HG03097 (cell line): ENCODE data around the gene COL18A1.
"Not testable (repeated sequence)": the region's sequence is repeated elsewhere in the genome, so short reads cannot be mapped to it uniquely, and the experiment has no call there.

Source experiments
- ATAC-seq: cut with Tn5 transposase; IDR thresholded peaks from one replicate; pipeline ENCODE4 v1.9.1; 2021; ENCODE audit not compliant: unreplicated experiment, low FRiP score

Gene COL18A1

GRCh38 chr21:45438391-45439145, 33.6 kb downstream of the COL18A1 start:
- no peak for ATAC-seq

- no peak for ATAC-seq
Measured at GRCh38 chr21:45439161-45439872, 34.4 kb downstream of the COL18A1 start.

- no peak for ATAC-seq
Measured at GRCh38 chr21:45439901-45440461, 35.0 kb downstream of the COL18A1 start.

- ATAC-seq = no peak
Measured at GRCh38 chr21:45440736-45441350, 35.9 kb downstream of the COL18A1 start.

- ATAC-seq = no peak
Measured at GRCh38 chr21:45441431-45442255, 36.7 kb downstream of the COL18A1 start.

GRCh38 chr21:45442276-45442675, 37.3 kb downstream of the COL18A1 start:
- no peak for ATAC-seq

GRCh38 chr21:45442686-45443594, 38.0 kb downstream of the COL18A1 start:
- ATAC-seq = not testable (repeated sequence)

- no peak for ATAC-seq
Measured at GRCh38 chr21:45443595-45444181, 38.7 kb downstream of the COL18A1 start.

GRCh38 chr21:45444385-45444784, 39.4 kb downstream of the COL18A1 start:
- ATAC-seq = no peak

- no peak for ATAC-seq
Measured at GRCh38 chr21:45445369-45445768, 40.4 kb downstream of the COL18A1 start.

GRCh38 chr21:45447821-45448220, 42.9 kb downstream of the COL18A1 start:
- ATAC-seq = no peak

GRCh38 chr21:45448283-45448809, 43.4 kb downstream of the COL18A1 start:
- ATAC-seq = no peak

GRCh38 chr21:45448810-45449657, 44.1 kb downstream of the COL18A1 start:
- ATAC-seq = no peak

- no peak for ATAC-seq
Measured at GRCh38 chr21:45449658-45450422, 44.9 kb downstream of the COL18A1 start.

GRCh38 chr21:45450423-45451090, 45.6 kb downstream of the COL18A1 start:
- no peak for ATAC-seq

GRCh38 chr21:45451091-45451740, 46.3 kb downstream of the COL18A1 start:
- ATAC-seq = no peak
